Spleen (tissue), 11 donors: ENCODE data around the gene KRTAP10-3. TPM values are rescaled to one million over a fixed set of nuclear protein-coding genes. Genes with fewer than 3 reads are reported as not detected.

Source experiments
- DNase-seq: peaks from one replicate; pipeline ENCODE4 v3.0.0-alpha.2; 2020
- H3K27ac ChIP-seq, 8 donors: fragments of 200-600 bp; sonication (generic) in 7 of 8; 1 replicate in 4 of 8; 2 replicates in 4 of 8; pipeline versions ENCODE4 v1.5.0 to v1.8.0; 2016 to 2021; ENCODE audit warnings: inconsistent platforms in 4 of 8, mild to moderate bottlenecking in 4 of 8, moderate library complexity in 1 of 8
- H3K27me3 ChIP-seq, 7 donors: fragments of 200-600 bp; sonication (generic) in 6 of 7; replicated peaks in 1 of 7; 1 replicate in 4 of 7; 2 replicates in 3 of 7; pipeline versions ENCODE4 v1.5.0 to v1.8.0; 2016 to 2021; ENCODE audit warnings: inconsistent platforms in 3 of 7, mild to moderate bottlenecking in 1 of 7
- H3K36me3 ChIP-seq, 6 donors: fragments of 200-600 bp; sonication (generic) in 5 of 6; 1 replicate in 4 of 6; 2 replicates in 2 of 6; pipeline versions ENCODE4 v1.5.0 to v1.8.0; 2016 to 2021; ENCODE audit warnings: inconsistent platforms in 2 of 6
- H3K4me1 ChIP-seq, 6 donors: fragments of 200-600 bp; sonication (generic) in 5 of 6; 1 replicate in 3 of 6; 2 replicates in 3 of 6; pipeline versions ENCODE4 v1.5.0 to v1.8.0; 2016 to 2021; ENCODE audit warnings: inconsistent platforms in 3 of 6
- H3K4me3 ChIP-seq, 8 donors: fragments of 200-600 bp; sonication (generic) in 7 of 8; 1 replicate in 4 of 8; 2 replicates in 4 of 8; pipeline versions ENCODE4 v1.5.0 to v1.8.0; 2016 to 2021; ENCODE audit warnings: inconsistent platforms in 4 of 8, mild to moderate bottlenecking in 4 of 8, moderate library complexity in 2 of 8
- H3K9me3 ChIP-seq, 8 donors: fragments of 200-600 bp; sonication (generic) in 7 of 8; 1 replicate in 4 of 8; 2 replicates in 4 of 8; pipeline versions ENCODE4 v1.5.0 to v1.8.0; 2016 to 2021; ENCODE audit warnings: inconsistent platforms in 4 of 8
- POLR2A ChIP-seq, 3 donors: fragments of 450-650 bp; IDR thresholded peaks; one replicate each; pipeline ENCODE4 v1.5.1; 2017; ENCODE audit warnings: antibody characterized with exemption in 3 of 3, mild to moderate bottlenecking in 1 of 3
- POLR2AphosphoS5 ChIP-seq, 3 donors: sonication (generic); formaldehyde crosslinking; IDR thresholded peaks; one replicate each; pipeline ENCODE4 v1.5.1; 2017; ENCODE audit warnings: antibody characterized with exemption in 3 of 3
- WGBS, 5 donors: extraction: QIAGEN DNeasy Blood & Tissue Kit in 3 of 5; methylation state at CpG; one replicate each; pipeline versions ENCODE4 v1.1.5 to v1.1.7; 2013 to 2018; 5-methylcytosine and 5-hydroxymethylcytosine counted together
- intact Hi-C: fragments of 100-400 bp; cut with DNase I; formaldehyde crosslinking; loops from one replicate; pipeline ENCODE4 v1.15.0; 2023; ENCODE audit warnings: low total_unique reads
- polyA plus RNA-seq, 3 donors: library from polyadenylated mRNA; stranded (reverse); fragments of 200-250 nt; gene quantifications; one replicate each; pipeline ENCODE4 v1.2.1, GENCODE V29; 2013
- total RNA-seq, 7 donors: library from RNA; depleted of rRNA in 3 of 7; stranded (reverse); fragments of >200 nt in 3 of 7; fragmentation: NEBNext Ultra II Directional in 4 of 7; extraction: Animal tissue kit (Norgen Biotek cat#: 25700) in 4 of 7; gene quantifications; one replicate each; pipeline versions ENCODE4 v1.1.0 to v1.2.1, GENCODE V29; 2016 to 2021
- TF ChIP-seq, protein P1 (sequence below), 11 experiments: fragments of 200-600 bp in 7 of 11; fragments of 450-650 bp in 4 of 11; sonication (generic) in 4 of 11; IDR thresholded peaks in 8 of 11; conservative IDR thresholded peaks in 3 of 11; 1 replicate in 7 of 11; 2 replicates in 4 of 11; pipeline versions ENCODE4 v1.4.0 to v1.8.0; 2016 to 2021; ENCODE audit warnings: antibody characterized with exemption in 11 of 11, inconsistent platforms in 4 of 11, mild to moderate bottlenecking in 1 of 11
- donor health status: healthy with polysubstance abuse.
- donor health status: DM: no; HTN: no; CAD: no; lungs with moderate emphysema.
- donor health status: DM: no; HTN: no; CAD: no.
- donor health status: Bipolar disorder and iron deficiency.
- donor health status: healthy.
- donor health status: DM: no; HTN: no; CAD: no.
- donor health status: DM: yes; HTN: yes; CAD: no.

KRTAP10-3 gene
- total and polyA plus RNA-seq, 10 donors, result not detected

DNA sequence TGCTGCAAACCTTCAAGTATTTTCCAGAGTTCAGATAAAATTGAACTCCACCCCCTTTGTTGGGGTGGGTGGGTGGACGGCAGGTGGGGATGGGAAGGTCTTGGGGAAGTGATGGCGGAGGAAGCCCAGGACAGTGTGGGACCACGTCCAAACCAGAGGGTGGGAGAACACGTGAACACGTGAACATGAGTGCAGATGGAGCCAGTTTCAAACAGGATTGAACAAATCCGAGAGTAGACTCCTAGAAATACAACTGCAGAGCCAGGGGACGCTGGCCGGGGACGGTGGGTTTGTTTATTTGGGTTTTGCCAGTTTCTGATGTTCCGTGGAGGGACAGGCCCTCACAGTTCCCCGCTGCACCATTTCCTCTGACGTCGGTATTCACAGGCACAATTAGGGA lies 10.2 kb downstream of the KRTAP10-3 start:
- peaks cover 2 to 40% (median 33%) of the 10 kb centered on the region in 8 donors for H3K9me3 ChIP-seq
- no peak for DNase-seq
- no peaks in the 10 kb centered on the region for H3K36me3 ChIP-seq
- peaks cover 0 to 13% (median 0%) of the 10 kb centered on the region in 6 donors for H3K4me1 ChIP-seq
- TF ChIP-seq POLR2AphosphoS5 (IDR thresholded peaks at IDR 0.05), result no peak
- TF ChIP-seq, protein P1, sequence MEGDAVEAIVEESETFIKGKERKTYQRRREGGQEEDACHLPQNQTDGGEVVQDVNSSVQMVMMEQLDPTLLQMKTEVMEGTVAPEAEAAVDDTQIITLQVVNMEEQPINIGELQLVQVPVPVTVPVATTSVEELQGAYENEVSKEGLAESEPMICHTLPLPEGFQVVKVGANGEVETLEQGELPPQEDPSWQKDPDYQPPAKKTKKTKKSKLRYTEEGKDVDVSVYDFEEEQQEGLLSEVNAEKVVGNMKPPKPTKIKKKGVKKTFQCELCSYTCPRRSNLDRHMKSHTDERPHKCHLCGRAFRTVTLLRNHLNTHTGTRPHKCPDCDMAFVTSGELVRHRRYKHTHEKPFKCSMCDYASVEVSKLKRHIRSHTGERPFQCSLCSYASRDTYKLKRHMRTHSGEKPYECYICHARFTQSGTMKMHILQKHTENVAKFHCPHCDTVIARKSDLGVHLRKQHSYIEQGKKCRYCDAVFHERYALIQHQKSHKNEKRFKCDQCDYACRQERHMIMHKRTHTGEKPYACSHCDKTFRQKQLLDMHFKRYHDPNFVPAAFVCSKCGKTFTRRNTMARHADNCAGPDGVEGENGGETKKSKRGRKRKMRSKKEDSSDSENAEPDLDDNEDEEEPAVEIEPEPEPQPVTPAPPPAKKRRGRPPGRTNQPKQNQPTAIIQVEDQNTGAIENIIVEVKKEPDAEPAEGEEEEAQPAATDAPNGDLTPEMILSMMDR (IDR thresholded peaks at IDR 0.05 in 8 of 11, conservative IDR thresholded peaks at IDR 0.05 in 3 of 11), result no peak
- no peak for TF ChIP-seq POLR2A (IDR thresholded peaks at IDR 0.05)
- 67 to 82% (median 76%) methylated on average over 13 of the region's 13 CpGs for WGBS, 5 donors
- peak overlapping the region in 1 of 8 donors; percentile 35 for H3K4me3 ChIP-seq
- peak overlapping the region in 3 of 8 donors; percentile 62 to 68 (median 66) for H3K27ac ChIP-seq
- intact Hi-C loops, result no loop called here
- H3K27me3 ChIP-seq, result peaks cover 0 to 52% (median 0%) of the 10 kb centered on the region in 7 donors

DNA sequence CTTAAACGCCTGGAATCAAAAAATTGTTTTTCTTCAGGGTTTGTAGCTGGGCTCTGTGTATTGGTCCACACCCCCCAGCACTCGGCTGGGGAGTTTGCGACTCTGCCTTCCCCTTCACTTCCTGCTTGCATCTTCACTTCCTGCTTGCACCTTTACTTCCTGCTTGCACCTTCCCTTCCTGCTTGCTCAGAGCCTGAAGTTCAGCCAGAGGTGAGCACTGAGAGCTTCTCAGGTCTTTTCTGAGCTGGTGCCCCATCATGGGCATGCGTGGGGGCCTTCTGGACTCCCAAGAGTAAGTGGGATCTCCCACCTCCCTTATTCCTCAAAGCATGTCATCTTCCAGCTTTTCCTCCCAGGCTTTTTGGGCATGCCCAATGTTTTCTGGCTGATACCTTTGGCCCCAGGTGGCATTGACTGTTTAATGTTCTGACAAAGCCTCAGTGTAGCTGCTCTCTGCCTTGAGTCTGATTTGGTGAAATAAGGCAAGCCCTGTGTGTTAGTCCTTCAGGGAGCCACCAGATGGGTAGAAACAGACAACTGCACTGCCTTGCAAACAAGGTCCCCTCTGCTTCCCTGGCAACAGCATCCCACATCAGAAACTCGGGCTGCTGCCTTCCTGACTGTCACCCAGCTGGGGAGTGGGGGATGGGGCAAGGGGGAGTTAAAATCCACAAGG lies 10.8 kb downstream of the KRTAP10-3 start:
- Histone ChIP-seq H3K27me3 (peaks cover 0 to 51% (median 0%) of the 10 kb centered on the region in 7 donors), H3K27ac (peak overlapping the region in 6 of 8 donors; percentile 33 to 68 (median 60))
- intact Hi-C loops, result no loop called here

DNA sequence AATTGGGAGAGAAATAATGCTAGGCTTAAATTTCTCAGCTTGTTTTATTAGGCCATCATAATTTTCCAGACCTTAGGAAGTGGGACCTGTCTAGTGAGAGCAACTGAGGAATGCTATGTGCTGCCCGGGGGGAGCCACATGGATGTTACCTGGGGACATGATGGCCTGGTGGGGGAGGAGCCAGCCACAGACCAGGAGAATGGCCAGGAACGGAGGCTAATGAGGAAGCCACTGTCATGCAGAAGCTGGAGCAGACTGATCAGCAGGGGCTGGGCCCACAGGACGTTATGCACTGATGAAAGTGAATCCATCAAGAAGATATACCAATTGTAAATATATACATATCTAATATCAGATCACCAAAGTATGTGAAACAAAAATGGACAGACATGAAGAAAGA lies 14.0 kb downstream of the KRTAP10-3 start:
- intact Hi-C loops, result no loop called here
- 70 to 82% (median 76%) methylated on average over 3 of the region's 3 CpGs for WGBS, 5 donors
- no peak for DNase-seq
- TF ChIP-seq POLR2AphosphoS5 (IDR thresholded peaks at IDR 0.05), result no peak
- no peak for TF ChIP-seq POLR2A (IDR thresholded peaks at IDR 0.05)
- Histone ChIP-seq H3K27me3 (peaks cover 0 to 29% (median 0%) of the 10 kb centered on the region in 7 donors), H3K27ac (no peak overlapping the region), H3K36me3 (no peaks in the 10 kb centered on the region), H3K4me3 (no peak overlapping the region), H3K9me3 (peaks cover 5 to 63% (median 48%) of the 10 kb centered on the region in 8 donors), H3K4me1 (peaks cover 0 to 13% (median 0%) of the 10 kb centered on the region in 6 donors)

More for the DNA sequence above, 10.8 kb downstream of the KRTAP10-3 start:
- Histone ChIP-seq H3K4me1 (peaks cover 0 to 13% (median 0%) of the 10 kb centered on the region in 6 donors), H3K36me3 (no peaks in the 10 kb centered on the region), H3K9me3 (peaks cover 3 to 46% (median 39%) of the 10 kb centered on the region in 8 donors), H3K4me3 (peak overlapping the region in 1 of 8 donors; percentile 35)
- WGBS, 5 donors, result 35 to 43% (median 39%) methylated on average over 5 of the region's 5 CpGs
- TF ChIP-seq POLR2AphosphoS5 (IDR thresholded peaks at IDR 0.05), result peak in 1 of 3 donors; percentile 37
- TF ChIP-seq POLR2A (IDR thresholded peaks at IDR 0.05), result no peak
- TF ChIP-seq, protein P1 (IDR thresholded peaks at IDR 0.05 in 8 of 11, conservative IDR thresholded peaks at IDR 0.05 in 3 of 11), result no peak
- DNase-seq, result peak; percentile 58

- H3K4me1 ChIP-seq, result peaks cover 0 to 5% (median 0%) of the 10 kb centered on the region in 6 donors
- no peak for TF ChIP-seq POLR2AphosphoS5 (IDR thresholded peaks at IDR 0.05)
- TF ChIP-seq, protein P1 (IDR thresholded peaks at IDR 0.05 in 8 of 11, conservative IDR thresholded peaks at IDR 0.05 in 3 of 11), result no peak
- no peak overlapping the region for H3K4me3 ChIP-seq
- 77 to 94% (median 89%) methylated on average over 1 of the region's 1 CpG for WGBS, 5 donors
- intact Hi-C loops, result no loop called here
- no peak for DNase-seq
- peaks cover 5 to 62% (median 47%) of the 10 kb centered on the region in 8 donors for H3K9me3 ChIP-seq
- no peaks in the 10 kb centered on the region for H3K36me3 ChIP-seq
- H3K27ac ChIP-seq, result no peak overlapping the region
- peaks cover 0 to 23% (median 0%) of the 10 kb centered on the region in 7 donors for H3K27me3 ChIP-seq
These were observed 15.9 kb downstream of the KRTAP10-3 start for GRCh38 chr21:44542716-44543115.
